Muscle layer of duodenum (tissue), 2 donors: ENCODE results near the gene SIK3.

Source experiments
- H3K27ac ChIP-seq: one replicate; pipeline ENCODE4 v1.7.0; 2013; ENCODE audit warnings: mild to moderate bottlenecking, low read length
- H3K27me3 ChIP-seq: one replicate; pipeline ENCODE4 v1.7.0; 2013; ENCODE audit warnings: low read depth, mild to moderate bottlenecking, control low read depth, low read length
- H3K36me3 ChIP-seq, 2 donors: one replicate each; pipeline ENCODE4 v1.7.0; 2013; ENCODE audit warnings: low read length in 2 of 2, control low read depth in 1 of 2, mild to moderate bottlenecking in 1 of 2; ENCODE audit not compliant: insufficient read depth in 2 of 2, control insufficient read depth in 1 of 2
- H3K4me1 ChIP-seq, 2 donors: one replicate each; pipeline ENCODE4 v1.7.0; 2013; ENCODE audit warnings: low read length in 2 of 2, mild to moderate bottlenecking in 2 of 2, control low read depth in 1 of 2, moderate library complexity in 1 of 2; ENCODE audit not compliant: insufficient read depth in 2 of 2, control insufficient read depth in 1 of 2
- H3K4me3 ChIP-seq, 2 donors: one replicate each; pipeline ENCODE4 v1.7.0; 2013; ENCODE audit warnings: low read length in 2 of 2, low read depth in 1 of 2, mild to moderate bottlenecking in 1 of 2
- H3K9me3 ChIP-seq, 2 donors: one replicate each; pipeline ENCODE4 v1.7.0; 2013; ENCODE audit warnings: low read length in 2 of 2, control low read depth in 1 of 2, mild to moderate bottlenecking in 1 of 2; ENCODE audit not compliant: control insufficient read depth in 1 of 2
- donor health status: healthy.

The SIK3 gene

DNA sequence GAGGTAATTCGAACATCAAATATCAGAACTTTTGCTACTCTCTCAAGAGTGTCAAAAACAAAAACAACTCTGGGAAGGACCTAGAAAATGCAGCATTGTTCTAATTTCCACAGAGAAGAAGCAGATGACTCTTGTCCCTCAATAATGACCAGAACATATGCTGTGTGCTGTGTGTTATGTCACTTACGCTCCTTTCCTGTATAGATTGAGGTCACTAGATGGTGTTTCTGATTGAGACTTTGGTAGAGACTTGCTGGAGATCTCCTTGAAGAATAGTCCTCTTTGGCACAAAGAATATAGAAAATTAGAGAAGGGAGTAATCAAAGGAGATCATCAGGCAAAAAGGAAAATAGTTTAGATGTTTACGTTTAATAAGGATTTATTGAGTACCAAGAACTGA, 2.3 kb upstream of the SIK3 start:
- H3K27ac ChIP-seq = no peak overlapping the region
- H3K4me1 ChIP-seq = peaks cover 12% of the 10 kb centered on the region in 2 donors
- H3K27me3 ChIP-seq = no peaks in the 10 kb centered on the region
- no peaks in the 10 kb centered on the region for H3K9me3 ChIP-seq
- no peak overlapping the region for H3K4me3 ChIP-seq
- peaks cover 0 to 11% of the 10 kb centered on the region in 2 donors for H3K36me3 ChIP-seq

DNA sequence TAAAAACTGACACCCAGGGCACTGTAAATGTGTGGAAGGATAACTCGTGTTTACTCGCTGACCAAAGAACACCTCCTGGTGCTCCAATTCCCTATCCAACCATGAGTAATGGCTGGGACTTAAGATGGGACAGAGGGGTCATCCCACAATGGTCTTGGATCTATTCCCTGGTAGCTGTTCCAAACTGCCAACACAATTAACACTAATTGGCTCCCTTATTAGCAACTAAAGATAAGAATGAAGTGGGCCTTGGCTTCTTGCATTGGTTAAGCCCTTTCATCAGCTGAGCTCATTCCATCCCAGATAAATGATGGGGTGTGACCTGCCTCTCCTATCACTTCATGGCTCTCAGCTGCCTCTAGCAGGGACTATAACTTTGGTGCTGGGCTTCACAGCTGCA, 1.5 kb upstream of the SIK3 start:
- Histone ChIP-seq H3K4me1 (peaks cover 19% of the 10 kb centered on the region in 2 donors), H3K9me3 (no peaks in the 10 kb centered on the region), H3K36me3 (peaks cover 0 to 11% of the 10 kb centered on the region in 2 donors), H3K4me3 (no peak overlapping the region), H3K27me3 (no peaks in the 10 kb centered on the region), H3K27ac (peak overlapping the region; percentile 99)

DNA sequence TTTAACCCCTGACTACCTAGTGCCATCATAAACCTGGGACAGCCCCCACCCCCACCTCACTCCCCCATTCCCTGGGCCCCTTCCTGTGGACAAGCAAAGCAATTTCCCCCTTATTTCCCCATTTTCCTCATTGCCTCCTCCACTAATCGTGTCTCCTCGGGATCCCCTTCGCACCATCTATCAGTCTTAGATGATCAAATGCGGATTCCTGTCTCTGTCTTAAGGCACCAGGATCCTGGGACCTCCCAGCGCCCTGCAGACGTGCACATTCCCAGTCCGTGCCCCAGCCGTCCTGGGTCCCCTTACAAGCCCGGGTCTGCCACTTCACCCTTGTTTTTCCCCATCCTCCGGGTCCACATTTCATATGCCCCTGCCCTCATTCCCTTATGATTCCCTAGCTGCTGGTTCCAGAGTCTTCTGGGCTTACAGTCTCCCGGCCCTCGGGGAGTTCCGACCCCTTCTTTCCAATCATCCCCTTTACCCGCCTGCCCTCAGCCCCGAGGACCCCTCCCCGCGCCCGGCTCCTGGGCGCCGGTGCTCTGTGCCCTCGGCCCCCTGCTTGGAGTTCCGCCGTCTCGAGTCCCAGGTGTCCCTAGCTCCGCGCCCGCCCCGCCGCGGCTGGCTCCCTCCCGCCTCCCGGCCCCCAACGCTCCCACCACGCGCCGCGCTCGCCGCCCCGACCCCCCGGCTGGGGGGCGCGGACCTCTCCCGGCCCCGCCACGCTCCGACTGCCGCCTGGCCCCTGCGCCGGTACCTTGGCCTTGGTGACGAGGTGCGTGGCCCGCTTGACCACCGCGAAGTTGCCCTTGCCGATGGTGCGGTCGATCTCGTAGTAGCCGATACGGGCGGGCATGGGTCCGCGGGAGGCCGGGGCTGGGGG, 599 bp downstream of the SIK3 start:
- Histone ChIP-seq H3K27me3 (no peaks in the 10 kb centered on the region), H3K4me3 (peak overlapping the region; percentile 77 to 88), H3K27ac (peak overlapping the region; percentile 85), H3K36me3 (peaks cover 0 to 11% of the 10 kb centered on the region in 2 donors), H3K9me3 (no peaks in the 10 kb centered on the region), H3K4me1 (peaks cover 26 to 37% of the 10 kb centered on the region in 2 donors)

DNA sequence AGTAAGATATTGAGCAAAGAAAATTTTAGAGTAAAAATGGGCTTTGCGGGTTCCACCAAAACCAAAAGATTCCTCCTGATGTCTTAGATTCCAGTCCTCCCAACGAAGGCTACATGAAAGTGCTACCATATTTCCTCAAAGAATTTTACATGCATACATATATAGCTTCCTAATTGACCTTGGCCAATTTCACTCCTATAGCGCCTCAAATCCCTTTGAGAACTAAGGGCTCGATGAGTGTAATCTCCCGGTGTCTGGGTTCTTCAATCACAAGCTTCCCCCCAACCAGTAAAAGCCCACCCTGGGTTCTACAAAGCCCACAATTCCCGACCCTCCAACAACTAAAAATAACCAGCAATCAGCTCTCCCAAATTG, 1.2 kb downstream of the SIK3 start:
- peaks cover 0 to 11% of the 10 kb centered on the region in 2 donors for H3K36me3 ChIP-seq
- H3K4me1 ChIP-seq = peaks cover 26 to 43% of the 10 kb centered on the region in 2 donors
- H3K27ac ChIP-seq = peak overlapping the region; percentile 85
- no peaks in the 10 kb centered on the region for H3K9me3 ChIP-seq
- no peaks in the 10 kb centered on the region for H3K27me3 ChIP-seq
- H3K4me3 ChIP-seq = peak overlapping the region; percentile 77 to 88

DNA sequence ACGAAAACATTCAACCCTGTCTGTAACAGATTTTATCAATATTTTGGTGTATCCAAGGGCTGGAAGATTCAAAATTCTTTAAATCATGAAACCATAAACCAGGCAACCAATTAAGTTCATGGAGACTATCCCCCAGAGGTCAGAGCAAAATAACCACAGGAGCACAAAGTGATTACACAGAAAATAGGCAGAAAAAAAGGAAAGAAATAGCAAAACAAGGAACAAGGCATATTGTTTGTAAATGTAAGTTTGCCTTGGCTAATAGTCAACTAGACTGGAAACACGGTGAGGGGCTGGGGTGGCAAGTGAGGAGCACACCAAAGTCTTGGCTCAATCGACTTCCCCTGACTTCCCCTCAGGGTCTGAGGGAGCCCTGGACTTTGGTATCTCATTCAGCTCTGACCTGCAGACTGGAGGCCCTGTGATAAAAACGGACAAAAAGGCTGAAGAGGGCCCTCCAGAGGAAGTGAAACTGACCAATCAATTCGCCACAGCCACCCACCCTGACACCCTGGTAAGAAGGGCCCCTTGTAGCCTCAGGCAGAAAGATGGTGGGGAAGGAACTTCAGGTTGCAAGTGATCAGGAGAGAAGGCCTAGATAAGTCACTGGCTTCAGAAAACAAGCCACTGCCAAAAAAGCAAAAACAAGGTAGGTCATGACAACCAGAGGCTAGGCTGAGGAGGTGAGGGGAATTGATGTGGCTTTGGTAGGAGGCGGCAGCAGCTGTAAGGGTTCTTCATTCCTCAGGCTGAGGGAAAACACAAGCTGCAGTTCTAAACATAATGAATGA, 1.8 kb downstream of the SIK3 start:
- no peaks in the 10 kb centered on the region for H3K27me3 ChIP-seq
- H3K27ac ChIP-seq = peak overlapping the region; percentile 85
- no peaks in the 10 kb centered on the region for H3K9me3 ChIP-seq
- H3K4me3 ChIP-seq = peak overlapping the region; percentile 77 to 88
- peaks cover 26 to 47% of the 10 kb centered on the region in 2 donors for H3K4me1 ChIP-seq
- H3K36me3 ChIP-seq = peaks cover 0 to 11% of the 10 kb centered on the region in 2 donors

DNA sequence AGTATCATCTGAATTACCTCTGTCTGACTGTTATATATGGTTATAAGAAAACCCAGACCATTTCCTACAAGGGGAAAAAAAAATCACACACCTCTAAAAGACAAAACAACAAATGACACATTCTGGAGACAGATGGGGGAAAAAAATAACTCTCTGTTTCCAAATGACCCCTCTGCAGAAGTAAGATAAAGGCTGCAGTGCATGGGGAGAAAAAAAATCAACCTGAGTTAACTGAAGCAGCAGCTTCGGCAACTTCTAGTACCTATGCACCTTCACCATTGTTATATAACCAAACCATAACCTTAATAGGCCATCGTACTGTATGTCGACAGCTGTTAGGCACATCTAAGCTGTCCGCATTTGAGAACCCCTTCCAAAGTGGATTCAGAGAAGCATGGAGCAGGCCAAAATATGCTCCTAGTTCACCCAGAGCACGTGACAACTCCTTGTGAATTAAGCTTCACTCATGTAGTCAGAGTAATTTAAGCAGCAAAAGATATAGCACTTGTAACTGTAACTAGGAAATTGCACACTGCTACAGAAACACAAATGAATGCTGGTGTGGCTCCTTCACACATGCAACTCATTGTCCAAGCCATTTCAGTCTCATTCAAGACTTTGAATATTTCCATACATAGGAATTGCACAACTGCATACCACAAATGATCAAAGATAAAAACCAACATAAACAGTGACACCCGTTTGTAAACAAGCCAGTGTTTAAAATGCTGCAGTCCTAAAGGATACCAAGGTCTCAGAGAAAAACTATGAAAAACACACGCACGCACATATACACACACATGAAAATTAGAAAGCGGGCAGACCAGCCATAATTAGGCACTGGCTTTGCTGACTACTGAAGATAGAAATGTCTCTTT, 2.7 kb downstream of the SIK3 start:
- Histone ChIP-seq H3K27me3 (no peaks in the 10 kb centered on the region), H3K27ac (peak overlapping the region; percentile 85), H3K4me3 (peak overlapping the region; percentile 77 to 88), H3K4me1 (peaks cover 26 to 50% of the 10 kb centered on the region in 2 donors), H3K9me3 (no peaks in the 10 kb centered on the region), H3K36me3 (peaks cover 0 to 11% of the 10 kb centered on the region in 2 donors)

DNA sequence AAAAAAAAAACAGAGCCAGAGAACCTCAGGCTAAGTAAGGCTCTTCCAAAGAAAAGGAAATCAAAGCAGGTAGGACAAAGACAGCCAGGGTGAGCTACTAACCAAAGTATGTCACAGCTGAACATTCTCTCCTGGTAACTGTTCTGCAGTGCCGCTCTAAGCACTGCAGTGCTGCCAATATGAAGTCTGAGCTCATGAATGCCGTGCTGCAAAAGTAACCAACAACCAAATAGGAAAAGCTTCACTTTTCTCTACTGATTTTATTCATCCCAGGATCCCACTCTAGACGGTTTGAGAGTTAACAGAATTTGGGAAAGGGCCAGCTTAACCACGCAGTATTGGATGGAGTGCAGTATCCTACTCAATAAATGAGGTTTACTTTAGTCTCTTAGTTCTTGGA, 3.5 kb downstream of the SIK3 start:
- Histone ChIP-seq H3K27me3 (no peaks in the 10 kb centered on the region), H3K27ac (peak overlapping the region; percentile 85), H3K9me3 (no peaks in the 10 kb centered on the region), H3K4me1 (peaks cover 26 to 55% of the 10 kb centered on the region in 2 donors), H3K36me3 (peaks cover 0 to 11% of the 10 kb centered on the region in 2 donors), H3K4me3 (peak overlapping the region in 1 of 2 donors; percentile 77)

DNA sequence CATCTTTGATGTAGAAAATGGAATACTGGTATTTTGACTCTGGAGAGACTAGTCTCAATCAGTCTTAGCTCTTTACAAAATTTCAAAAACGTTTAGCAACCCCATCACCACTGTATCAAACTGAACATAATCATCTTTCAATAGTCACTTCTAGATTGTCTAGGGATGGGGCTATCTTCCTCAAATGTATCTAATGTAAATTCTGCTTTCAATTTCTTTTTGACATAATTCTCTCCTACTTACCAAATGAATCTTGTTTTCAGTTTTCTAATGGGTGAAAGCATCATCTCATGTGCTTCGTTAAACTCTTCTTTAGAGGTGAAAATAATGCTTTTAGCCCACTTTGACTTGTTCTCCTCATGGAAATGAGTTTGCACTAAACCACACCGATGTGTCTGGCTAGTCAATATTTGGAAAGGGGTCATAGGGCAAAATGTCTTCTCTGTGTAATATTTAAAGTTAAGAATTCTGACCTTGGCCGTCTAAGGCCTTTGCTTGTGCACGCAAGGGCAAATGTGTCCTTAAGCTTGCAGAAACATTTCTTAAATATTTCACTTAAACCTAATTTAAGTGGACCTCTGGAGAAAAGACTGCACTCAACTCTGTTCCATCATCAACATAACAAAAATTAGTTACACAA, 5.2 kb downstream of the SIK3 start:
- Histone ChIP-seq H3K4me1 (peaks cover 20 to 61% of the 10 kb centered on the region in 2 donors), H3K4me3 (no peak overlapping the region), H3K36me3 (peaks cover 0 to 6% of the 10 kb centered on the region in 2 donors), H3K27me3 (no peaks in the 10 kb centered on the region), H3K9me3 (no peaks in the 10 kb centered on the region), H3K27ac (peak overlapping the region; percentile 59)

DNA sequence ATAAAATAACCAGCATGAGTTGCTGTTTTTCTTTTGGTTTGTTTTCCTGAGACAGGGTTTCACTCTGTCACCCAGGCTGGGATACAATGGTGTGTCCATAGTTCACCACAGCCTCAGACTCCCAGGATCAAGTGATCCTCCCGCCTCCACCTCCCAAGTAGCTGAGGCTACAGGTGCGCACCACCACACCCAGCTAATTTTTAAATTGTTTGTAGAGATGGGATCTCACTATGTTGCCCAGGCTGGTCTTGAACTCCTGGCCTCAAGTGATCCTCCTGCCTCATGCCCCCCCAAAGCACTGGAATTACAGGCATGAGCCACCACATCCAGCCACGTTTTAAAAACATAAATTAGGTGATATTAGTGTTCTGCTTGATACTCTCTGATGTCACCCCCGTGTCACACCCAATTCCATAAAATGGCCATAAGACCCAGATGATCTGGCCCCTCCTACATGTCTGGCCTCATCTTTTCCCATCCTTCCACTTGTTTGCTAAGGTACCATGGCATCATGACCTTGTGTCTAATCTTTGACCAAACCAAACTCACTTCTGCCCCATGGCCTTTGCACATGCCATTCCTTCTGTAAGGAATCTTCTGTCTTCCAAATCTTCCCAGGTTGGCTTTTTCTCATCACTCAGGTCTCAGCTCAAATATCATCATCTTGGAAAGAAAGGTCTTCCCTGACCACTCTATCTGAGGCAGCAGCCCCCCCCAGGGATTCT, 6.3 kb downstream of the SIK3 start:
- Histone ChIP-seq H3K27me3 (no peaks in the 10 kb centered on the region), H3K9me3 (no peaks in the 10 kb centered on the region), H3K4me1 (peaks cover 20 to 72% of the 10 kb centered on the region in 2 donors), H3K27ac (no peak overlapping the region), H3K36me3 (peaks cover 0 to 6% of the 10 kb centered on the region in 2 donors), H3K4me3 (no peak overlapping the region)

DNA sequence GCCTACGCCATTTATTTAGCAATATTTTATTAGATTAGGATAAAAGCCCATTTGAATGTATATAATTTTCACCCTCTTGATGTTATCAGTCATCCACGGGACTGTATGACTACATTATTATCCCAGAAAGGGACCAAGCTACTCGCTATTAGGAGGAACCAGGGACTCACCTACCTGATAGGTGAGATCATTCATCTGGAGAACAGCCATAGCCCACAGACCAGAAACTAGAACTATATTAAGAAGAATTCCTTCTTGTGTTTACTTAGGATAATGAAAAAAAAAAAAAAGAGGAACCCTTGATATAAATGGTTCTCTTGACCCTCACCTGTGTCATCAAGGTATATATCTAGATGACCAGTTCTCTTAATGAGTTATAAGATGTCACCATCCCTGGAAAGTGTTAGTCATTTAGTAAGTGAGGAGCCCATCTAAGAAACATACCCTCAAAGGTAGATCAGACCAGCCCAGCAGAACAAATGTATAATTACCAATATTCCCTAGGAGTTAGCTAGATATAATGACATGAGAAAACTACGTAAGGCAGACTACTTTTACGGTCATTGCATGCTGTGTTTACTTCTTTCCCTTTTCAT, 8.0 kb downstream of the SIK3 start:
- H3K27ac ChIP-seq = peak overlapping the region; percentile 11

More for the DNA sequence above, 8.0 kb downstream of the SIK3 start:
- Histone ChIP-seq H3K4me1 (peaks cover 12 to 59% of the 10 kb centered on the region in 2 donors), H3K4me3 (no peak overlapping the region), H3K27me3 (no peaks in the 10 kb centered on the region), H3K36me3 (no peaks in the 10 kb centered on the region), H3K9me3 (no peaks in the 10 kb centered on the region)
